HepG2 (cell line): ENCODE results near the gene TMEM255B. TPM values are rescaled to one million over a fixed set of nuclear protein-coding genes. Genes with fewer than 3 reads are reported as not detected.

Experiments
- AFF4 ChIP-seq: sonication (generic); formaldehyde crosslinking; IDR thresholded peaks from 2 replicates; pipeline ENCODE4 v1.4.0; 2020; ENCODE audit warnings: missing genetic modification reagents
- CAMTA2 ChIP-seq: sonication (generic); formaldehyde crosslinking; IDR thresholded peaks from 2 replicates; pipeline ENCODE4 v1.4.0; 2020; ENCODE audit warnings: mild to moderate bottlenecking, missing genetic modification reagents, borderline replicate concordance
- CSRNP2 ChIP-seq: sonication (generic); formaldehyde crosslinking; conservative IDR thresholded peaks from 2 replicates; pipeline ENCODE4 v1.8.0; 2022; ENCODE audit warnings: low read depth, missing genetic modification reagents
- DBP ChIP-seq: sonication (generic); formaldehyde crosslinking; IDR thresholded peaks from 2 replicates; pipeline ENCODE4 v1.4.0; 2020; ENCODE audit warnings: missing genetic modification reagents; ENCODE audit errors: not compliant biosample characterization
- EHMT2 ChIP-seq: fragments of 200-600 bp; sonication (generic); IDR thresholded peaks from 2 replicates; pipeline ENCODE4 v1.7.0; 2017; ENCODE audit warnings: antibody characterized with exemption, low read depth, low read length, borderline replicate concordance
- ETV6 ChIP-seq: sonication (generic); formaldehyde crosslinking; conservative IDR thresholded peaks from 2 replicates; pipeline ENCODE4 v1.4.0; 2020; ENCODE audit warnings: missing genetic modification reagents
- PHF21A ChIP-seq: sonication (generic); formaldehyde crosslinking; IDR thresholded peaks from 2 replicates; pipeline ENCODE4 v1.5.0; 2020; ENCODE audit warnings: mild to moderate bottlenecking, missing genetic modification reagents
- POLR2AphosphoS2 ChIP-seq: IDR thresholded peaks from 2 replicates; pipeline ENCODE4 v1.6.1; 2011; ENCODE audit warnings: low read depth, low read length, improper control_type of control experiment
- RNF219 ChIP-seq: sonication (generic); formaldehyde crosslinking; IDR thresholded peaks from 2 replicates; pipeline ENCODE4 v1.5.0; 2020; ENCODE audit warnings: mild to moderate bottlenecking, missing genetic modification reagents
- SALL2 ChIP-seq: sonication (generic); formaldehyde crosslinking; IDR thresholded peaks from 2 replicates; pipeline ENCODE4 v1.8.1; 2023; ENCODE audit warnings: mild to moderate bottlenecking, missing genetic modification reagents, inconsistent platforms
- ZFP36L2 ChIP-seq: sonication (generic); formaldehyde crosslinking; IDR thresholded peaks from 2 replicates; pipeline ENCODE4 v1.4.0; 2020; ENCODE audit warnings: missing genetic modification reagents
- ZNF251 ChIP-seq: sonication (generic); formaldehyde crosslinking; IDR thresholded peaks from 2 replicates; pipeline ENCODE4 v1.9.0; 2021; ENCODE audit warnings: mild to moderate bottlenecking, missing genetic modification reagents
- ZNF260 ChIP-seq: sonication (generic); formaldehyde crosslinking; IDR thresholded peaks from 2 replicates; pipeline ENCODE4 v1.4.0; 2020; ENCODE audit warnings: missing genetic modification reagents, low read depth, mild to moderate bottlenecking, borderline replicate concordance
- ZNF263 ChIP-seq: sonication (generic); formaldehyde crosslinking; IDR thresholded peaks from 2 replicates; pipeline ENCODE4 v1.4.0; 2020; ENCODE audit warnings: missing genetic modification reagents
- ZNF329 ChIP-seq: sonication (generic); formaldehyde crosslinking; IDR thresholded peaks from 2 replicates; pipeline ENCODE4 v1.9.0; 2021; ENCODE audit warnings: low read depth, mild to moderate bottlenecking, missing genetic modification reagents
- ZNF335 ChIP-seq: sonication (generic); formaldehyde crosslinking; IDR thresholded peaks from 2 replicates; pipeline ENCODE4 v1.4.0; 2020; ENCODE audit warnings: missing genetic modification reagents
- polyA plus RNA-seq, 8 experiments: library from polyadenylated mRNA; depleted of rRNA in 3 of 8; stranded (reverse) in 7 of 8; unstranded in 1 of 8; fragments of >200 nt; fragmentation: Illumina TruSeq in 4 of 8; extraction: Trizol in 4 of 8; gene quantifications; 2 replicates each; pipeline versions ENCODE4 v1.2.1 to v1.2.3, GENCODE V29; 2011 to 2016; ENCODE audit warnings: low read depth in 4 of 8, missing spikeins in 1 of 8, mixed read lengths in 1 of 8; ENCODE audit not compliant: insufficient read depth in 1 of 8
- total RNA-seq, 5 experiments: library from RNA; depleted of rRNA; stranded (reverse); fragments of >200 nt; fragmentation: Illumina TruSeq; extraction: Trizol; gene quantifications; 2 replicates each; pipeline ENCODE4 v1.2.3, GENCODE V29; 2016; ENCODE audit warnings: low read depth in 1 of 5
- TF ChIP-seq, protein P1 (sequence below): sonication (generic); formaldehyde crosslinking; IDR thresholded peaks from 2 replicates; pipeline ENCODE4 v1.8.1; 2022; ENCODE audit warnings: mild to moderate bottlenecking, missing genetic modification reagents
- TF ChIP-seq, protein P2 (sequence below): sonication (generic); formaldehyde crosslinking; IDR thresholded peaks from 2 replicates; pipeline ENCODE4 v1.5.0; 2020; ENCODE audit warnings: mild to moderate bottlenecking, missing genetic modification reagents

The TMEM255B gene
- total and polyA plus RNA-seq, 2 of the 13 experiments (the other 11 are each of a cell fraction or from before 2014, with no cell fraction given) = not detected

DNA sequence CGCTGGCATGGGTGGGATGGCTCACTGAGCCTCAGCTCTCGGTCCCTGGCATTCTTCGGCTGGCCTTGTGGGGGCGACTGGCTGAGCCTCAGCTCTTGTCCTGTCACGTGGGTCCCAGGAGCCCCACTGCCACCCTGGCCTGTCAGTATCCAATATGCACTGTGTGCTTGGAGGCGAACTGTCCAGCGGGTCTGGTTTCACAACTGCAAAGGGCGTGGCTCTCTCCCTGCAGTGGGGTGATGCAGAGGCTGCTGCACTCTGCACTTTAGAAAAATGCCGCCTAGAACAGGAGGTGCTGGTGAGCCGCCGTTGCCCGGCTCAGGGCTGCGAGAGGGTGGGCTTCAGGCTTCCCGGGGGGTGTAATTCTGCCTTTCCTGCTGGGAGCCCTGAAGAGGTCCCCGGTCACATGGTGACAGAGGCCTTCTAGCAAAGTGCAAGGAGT is 17.0 kb upstream of the TMEM255B start (continued):
- TF ChIP-seq CAMTA2 (CRISPR knock-in tag) (no peak), PHF21A (CRISPR knock-in tag) (peak; percentile 77), ZNF260 (CRISPR knock-in tag) (no peak), ETV6 (CRISPR knock-in tag) (no peak), DBP (CRISPR knock-in tag) (no peak), ZNF263 (CRISPR knock-in tag) (no peak), ZNF335 (CRISPR knock-in tag) (no peak), ZFP36L2 (no peak), ZNF251 (CRISPR knock-in tag) (no peak), AFF4 (no peak), POLR2AphosphoS2 (no peak), SALL2 (no peak), RNF219 (CRISPR knock-in tag) (no peak), ZNF329 (CRISPR knock-in tag) (no peak), CSRNP2 (CRISPR knock-in tag) (no peak), EHMT2 (no peak)
- TF ChIP-seq, protein P1, sequence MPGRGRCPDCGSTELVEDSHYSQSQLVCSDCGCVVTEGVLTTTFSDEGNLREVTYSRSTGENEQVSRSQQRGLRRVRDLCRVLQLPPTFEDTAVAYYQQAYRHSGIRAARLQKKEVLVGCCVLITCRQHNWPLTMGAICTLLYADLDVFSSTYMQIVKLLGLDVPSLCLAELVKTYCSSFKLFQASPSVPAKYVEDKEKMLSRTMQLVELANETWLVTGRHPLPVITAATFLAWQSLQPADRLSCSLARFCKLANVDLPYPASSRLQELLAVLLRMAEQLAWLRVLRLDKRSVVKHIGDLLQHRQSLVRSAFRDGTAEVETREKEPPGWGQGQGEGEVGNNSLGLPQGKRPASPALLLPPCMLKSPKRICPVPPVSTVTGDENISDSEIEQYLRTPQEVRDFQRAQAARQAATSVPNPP (CRISPR knock-in tag) = no peak
- TF ChIP-seq, protein P2, sequence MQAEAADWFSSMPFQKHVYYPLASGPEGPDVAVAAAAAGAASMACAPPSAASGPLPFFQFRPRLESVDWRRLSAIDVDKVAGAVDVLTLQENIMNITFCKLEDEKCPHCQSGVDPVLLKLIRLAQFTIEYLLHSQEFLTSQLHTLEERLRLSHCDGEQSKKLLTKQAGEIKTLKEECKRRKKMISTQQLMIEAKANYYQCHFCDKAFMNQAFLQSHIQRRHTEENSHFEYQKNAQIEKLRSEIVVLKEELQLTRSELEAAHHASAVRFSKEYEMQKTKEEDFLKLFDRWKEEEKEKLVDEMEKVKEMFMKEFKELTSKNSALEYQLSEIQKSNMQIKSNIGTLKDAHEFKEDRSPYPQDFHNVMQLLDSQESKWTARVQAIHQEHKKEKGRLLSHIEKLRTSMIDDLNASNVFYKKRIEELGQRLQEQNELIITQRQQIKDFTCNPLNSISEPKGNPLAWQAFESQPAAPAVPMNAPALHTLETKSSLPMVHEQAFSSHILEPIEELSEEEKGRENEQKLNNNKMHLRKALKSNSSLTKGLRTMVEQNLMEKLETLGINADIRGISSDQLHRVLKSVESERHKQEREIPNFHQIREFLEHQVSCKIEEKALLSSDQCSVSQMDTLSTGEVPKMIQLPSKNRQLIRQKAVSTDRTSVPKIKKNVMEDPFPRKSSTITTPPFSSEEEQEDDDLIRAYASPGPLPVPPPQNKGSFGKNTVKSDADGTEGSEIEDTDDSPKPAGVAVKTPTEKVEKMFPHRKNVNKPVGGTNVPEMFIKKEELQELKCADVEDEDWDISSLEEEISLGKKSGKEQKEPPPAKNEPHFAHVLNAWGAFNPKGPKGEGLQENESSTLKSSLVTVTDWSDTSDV (CRISPR knock-in tag) = no peak
